HG03039 (cell line): ENCODE results near the gene CYYR1.
"Not testable (repeated sequence)": the region's sequence is repeated elsewhere in the genome, so short reads cannot be mapped to it uniquely, and the experiment has no call there.

ENCODE experiments used
- ATAC-seq: cut with Tn5 transposase; IDR thresholded peaks from one replicate; pipeline ENCODE4 v1.9.1; 2021; ENCODE audit warnings: mild to moderate bottlenecking, moderate library complexity; ENCODE audit not compliant: unreplicated experiment

Gene CYYR1

DNA sequence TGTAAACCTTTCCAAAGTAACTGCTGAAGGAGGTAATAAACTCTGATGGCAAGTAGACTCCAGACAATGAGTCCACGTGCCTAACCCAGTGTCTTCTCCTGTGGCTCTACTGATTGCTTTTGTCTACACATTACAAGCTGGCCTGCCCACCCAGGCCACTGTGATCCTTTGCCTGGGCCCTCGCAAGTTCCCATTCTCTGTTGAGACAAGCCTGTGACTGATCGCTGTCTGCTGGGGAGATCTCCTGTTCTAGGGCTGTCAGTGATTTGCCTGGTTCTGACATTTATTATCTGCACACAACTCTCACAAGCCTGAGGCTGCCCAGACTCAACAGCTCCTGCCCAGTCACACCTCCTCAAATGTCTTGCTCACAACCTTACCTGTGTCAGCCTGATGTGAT is 81.4 kb downstream of the CYYR1 start:
- no peak for ATAC-seq

DNA sequence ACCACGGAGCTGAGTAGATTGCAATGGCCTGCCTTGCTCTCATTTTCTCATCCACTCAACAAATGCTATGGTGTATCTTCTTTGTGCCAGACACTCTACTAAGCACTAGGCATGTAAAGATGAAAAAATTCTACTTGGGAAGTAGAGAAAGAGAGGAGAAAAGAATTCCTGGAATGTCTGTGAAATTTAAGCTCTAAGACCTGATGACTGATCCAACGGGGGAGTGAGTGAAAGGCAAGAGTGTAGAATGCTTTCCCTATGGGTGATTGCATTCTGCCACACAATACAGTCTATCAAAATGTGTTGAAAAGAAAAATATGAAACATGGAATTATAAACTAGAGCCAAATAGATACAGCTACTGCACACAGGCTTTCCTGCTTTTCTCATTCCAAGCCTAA is 82.3 kb downstream of the CYYR1 start:
- ATAC-seq: no peak

DNA sequence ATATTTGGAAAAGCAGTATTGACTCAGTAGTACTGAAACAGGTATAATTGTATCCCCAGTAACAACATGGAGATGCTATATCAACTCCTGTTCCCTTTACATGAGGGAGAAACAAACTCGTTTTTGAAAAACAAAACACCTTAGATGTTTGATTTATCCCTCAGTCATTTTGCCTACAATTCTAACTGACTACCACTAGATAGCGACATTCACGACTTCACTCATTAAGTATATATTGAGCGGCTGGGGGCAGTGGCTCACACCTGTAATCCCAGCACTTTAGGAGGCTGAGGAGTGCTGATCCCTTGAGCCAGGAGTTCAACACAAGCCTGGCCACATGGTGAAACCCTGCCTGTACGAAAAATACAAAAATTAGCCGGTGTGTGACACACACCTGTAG is 83.3 kb downstream of the CYYR1 start:
- ATAC-seq: no peak

DNA sequence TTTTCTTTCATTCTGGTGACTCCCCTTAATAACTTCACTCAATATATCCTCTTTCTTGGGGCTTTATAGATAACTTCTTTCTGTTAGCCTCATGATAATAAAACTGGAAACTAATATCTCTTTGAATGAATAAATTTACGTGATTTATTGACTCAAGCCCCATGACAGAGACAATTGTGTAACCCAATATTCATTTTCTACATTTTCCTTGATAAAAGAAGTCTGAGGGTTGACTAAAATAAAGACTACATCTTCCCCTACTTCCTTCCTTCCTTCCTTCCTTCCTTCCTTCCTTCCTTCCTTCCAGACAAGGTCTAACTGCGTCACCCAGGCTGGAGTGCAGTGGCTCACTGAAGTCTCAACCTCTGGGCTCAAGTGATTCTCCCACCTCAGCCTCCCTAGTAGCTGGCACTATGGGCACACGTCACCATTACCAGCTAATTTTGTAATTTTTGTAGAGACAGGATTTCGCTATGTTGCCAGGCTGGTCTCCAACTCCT is 85.1 kb downstream of the CYYR1 start:
- no peak for ATAC-seq

DNA sequence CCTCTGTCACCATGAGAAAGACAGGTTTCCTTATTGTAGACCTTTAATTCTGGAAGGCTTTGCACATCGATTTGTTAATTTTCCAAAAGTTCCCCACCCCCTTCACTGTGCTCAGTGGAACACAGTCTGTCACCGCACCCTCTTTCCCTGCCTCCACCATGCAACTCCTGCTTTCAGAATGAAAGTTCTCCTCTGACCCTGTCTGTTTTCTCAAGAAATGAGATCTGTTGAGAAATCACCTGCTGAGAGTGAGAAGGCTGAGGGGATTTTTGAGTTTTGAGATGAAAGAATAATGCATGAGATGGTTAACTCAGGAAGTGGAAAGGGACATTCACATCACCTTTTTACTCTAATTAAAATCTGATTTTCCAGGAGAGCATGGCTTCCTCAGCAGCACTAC is 99.6 kb downstream of the CYYR1 start:
- ATAC-seq: no peak

DNA sequence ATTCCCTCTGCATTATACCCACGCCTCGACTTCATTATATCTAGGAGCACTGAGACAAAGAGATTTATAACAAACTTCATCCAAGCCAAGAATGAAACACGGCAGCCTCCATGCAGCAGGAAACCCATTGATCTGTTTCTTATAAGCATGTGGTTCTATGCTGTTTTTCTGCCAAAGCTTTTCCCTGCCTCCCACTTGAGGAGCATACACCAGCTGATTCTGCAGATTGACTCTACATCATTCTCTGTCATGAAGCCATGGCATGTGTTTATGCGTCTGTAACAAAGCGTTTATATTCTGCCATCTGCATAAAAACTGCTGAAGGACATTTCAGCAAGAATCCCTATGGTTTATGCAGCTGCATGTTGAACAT is 102.0 kb downstream of the CYYR1 start:
- ATAC-seq: no peak

DNA sequence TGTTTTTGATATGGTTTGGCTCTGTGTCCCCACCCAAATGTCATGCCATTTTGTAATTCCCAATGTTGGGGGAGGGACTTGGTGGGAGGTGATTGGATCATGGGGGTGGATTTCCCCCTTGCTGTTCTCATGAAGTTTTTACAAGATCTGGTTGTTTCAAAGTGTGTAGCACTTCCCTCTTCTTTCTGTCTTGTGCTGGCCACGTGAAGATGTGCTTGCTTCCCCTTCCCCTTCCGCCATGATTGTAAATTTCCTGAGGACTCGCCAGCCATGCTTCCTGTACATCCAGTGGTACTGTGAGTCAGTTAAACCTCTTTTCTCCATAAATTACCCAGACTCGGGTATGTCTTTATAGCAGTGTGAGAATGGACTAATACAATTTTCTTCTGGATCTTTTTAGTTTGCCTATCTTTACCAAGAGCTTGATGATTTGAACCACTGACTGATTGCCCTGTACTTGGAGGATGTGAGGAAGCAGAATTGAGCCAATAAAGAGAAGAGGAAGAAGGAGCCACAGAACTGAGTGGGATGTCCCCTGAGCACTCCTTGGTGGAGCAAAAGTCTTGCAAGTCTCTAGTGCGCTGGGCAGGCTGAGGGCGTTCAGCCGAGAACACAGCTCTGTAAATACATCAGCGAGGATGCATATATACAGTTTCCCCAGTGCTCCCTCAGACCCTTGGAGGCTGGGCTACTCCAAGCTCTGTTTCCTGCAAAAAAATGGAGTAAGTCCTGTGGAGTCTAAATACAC is 102.6 kb downstream of the CYYR1 start:
- no peak for ATAC-seq

DNA sequence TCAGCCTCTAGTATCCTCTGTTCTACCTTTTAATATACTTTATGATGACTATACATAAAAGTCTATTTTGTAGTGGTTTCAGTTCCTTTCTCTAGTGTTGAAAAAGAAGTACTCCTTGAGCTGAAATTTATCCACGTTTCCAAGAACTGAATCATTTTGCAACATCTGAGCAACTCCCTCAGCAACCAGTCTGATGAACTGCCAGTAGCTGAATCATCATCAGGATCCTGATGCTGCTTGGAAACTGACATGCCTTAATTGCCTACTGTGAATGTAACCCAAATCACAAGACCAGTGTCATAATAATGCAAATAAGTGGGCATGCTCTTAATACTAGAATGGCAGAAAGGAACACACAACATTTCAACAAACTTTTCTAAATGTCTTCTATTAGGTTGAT is 103.3 kb downstream of the CYYR1 start:
- ATAC-seq: no peak

DNA sequence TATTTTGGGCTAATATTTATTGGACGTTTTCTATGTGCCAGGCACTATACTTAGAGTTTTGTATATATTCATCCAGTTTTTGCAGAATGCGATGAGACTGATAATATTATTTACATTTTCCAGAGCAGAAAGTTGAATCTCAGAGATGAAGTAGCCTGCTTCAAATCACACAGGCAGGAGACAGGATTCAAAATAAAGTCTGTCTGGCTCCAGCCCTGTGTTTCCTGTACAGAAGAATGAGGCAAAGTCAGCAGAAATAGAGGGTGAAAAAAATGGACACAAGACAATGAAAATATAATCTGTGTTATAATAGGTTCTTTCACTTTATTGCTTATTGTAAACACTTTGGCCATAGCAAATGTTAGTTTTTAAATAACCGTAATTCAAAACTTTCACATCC is 107.2 kb downstream of the CYYR1 start:
- no peak for ATAC-seq

DNA sequence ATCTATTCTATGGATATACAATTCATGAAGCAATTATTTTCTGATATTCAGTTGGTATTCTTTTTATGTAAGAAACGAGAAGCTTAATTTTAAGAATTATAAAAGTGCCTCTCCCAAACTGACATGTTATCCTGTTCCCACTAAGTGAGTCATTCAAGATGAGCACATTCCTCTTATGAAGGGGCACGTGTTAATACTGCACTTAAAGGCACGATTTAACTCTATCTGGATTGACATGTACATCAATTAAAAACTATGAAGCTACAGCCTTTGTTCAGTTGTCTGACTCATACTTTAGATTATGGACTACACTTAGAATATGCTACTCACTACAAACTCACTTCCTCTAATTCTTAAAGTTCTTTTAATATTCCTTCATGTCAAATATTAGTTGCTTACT is 111.6 kb downstream of the CYYR1 start:
- ATAC-seq: no peak

DNA sequence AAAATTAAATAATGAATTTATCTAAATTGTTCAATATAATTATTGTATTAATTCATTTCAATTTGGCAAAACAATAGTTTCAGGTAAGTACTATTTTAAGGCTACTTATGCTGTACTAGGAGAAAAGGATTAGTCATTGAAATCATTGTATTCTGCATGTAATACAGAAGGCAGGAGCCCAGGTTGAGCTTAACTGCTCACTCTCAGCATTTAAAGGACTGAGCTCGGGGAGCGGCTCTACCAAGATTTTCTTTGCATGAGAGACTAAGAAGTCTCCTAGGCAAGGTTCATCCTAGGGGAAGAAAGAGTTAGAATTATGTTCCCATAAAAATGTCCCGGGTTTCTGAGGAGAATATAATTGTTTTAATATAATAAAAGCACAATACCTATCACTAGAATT is 112.5 kb downstream of the CYYR1 start:
- ATAC-seq: no peak

DNA sequence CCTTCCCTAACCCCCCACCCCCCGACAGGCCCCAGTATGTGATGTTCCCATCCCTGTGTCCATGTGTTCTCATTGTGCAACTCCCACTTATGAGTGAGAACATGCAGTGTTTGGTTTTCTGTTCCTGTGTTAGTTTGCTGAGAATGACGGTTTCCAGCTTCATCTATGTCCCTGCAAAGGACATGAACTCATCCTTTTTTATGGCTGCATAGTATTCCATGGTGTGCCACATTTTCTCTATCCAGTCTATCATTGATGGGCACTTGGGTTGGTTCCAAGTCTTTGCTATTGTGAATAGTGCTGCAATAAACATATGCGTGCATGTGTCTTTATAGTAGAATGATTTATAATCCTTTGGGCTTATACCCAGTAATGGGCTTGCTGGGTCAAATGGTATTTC is 114.2 kb downstream of the CYYR1 start:
- not testable (repeated sequence) for ATAC-seq

DNA sequence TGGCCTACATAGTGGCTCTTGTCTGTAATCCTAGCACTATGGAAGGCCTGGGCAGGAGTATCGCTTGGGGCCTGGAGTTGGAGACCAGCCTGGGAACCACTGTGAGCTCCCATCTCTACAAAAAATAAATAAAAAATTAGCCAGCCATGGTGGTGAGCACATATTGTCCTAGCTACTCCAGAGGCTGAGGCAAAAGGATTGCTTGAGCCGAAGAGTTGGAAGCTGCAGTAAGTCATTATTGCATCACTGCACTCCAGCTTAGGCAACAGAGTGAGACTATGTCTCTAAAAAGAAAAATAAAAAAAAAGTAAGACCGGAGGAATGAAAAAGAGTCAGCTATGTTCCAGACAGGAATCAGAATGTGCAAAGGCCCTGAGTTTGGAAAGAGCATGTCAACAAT is 115.3 kb downstream of the CYYR1 start:
- no peak for ATAC-seq

DNA sequence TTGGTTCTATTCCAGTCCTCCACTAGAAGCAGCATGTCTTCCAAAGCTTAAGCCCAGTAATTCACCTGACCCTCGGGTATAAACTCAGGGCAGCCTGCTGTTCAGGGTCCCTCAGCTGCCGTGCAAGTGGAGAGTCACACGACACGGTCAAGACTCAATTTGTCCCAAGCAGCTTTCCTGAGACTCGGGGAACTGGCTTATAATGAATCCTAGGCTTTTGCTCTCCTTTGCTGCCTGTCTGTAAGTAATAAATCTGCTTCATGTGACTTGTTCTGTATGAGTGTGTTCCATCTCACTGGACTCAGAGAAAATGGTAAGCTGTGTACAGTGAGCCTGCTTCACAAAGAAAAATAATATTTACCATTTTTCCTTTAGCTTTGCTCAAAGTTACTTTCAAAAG is 119.8 kb downstream of the CYYR1 start:
- ATAC-seq: no peak

DNA sequence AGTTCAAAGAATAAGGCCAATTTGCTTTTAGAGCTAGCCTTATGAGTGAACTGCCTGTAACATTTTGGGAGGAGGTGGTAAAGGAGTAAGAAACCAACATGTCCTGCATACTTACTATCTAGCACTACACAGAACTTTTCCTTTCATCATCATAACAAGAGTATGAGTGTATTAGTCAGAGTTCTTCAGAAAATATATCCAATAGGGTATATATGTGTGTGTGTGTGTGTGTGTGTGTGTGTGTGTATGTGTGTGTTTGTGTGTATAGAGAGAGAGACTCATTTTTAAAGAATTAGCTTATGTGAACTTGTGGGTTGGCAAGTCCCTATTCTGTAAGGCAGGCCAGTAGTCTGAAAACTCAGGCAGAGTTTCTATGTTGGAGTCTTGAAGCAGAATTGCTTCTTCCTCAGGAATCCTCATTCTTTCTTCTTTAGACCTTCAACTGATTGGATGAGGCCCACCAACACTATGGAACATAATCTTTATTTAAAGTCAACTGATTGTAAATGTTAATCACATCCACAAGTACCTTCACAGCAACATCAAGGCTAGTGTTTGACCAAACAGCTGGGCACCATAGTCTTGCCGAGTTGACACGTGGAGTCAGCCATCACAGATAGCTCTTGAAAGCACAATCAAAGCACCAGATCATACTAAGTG is 121.9 kb downstream of the CYYR1 start:
- no peak for ATAC-seq

DNA sequence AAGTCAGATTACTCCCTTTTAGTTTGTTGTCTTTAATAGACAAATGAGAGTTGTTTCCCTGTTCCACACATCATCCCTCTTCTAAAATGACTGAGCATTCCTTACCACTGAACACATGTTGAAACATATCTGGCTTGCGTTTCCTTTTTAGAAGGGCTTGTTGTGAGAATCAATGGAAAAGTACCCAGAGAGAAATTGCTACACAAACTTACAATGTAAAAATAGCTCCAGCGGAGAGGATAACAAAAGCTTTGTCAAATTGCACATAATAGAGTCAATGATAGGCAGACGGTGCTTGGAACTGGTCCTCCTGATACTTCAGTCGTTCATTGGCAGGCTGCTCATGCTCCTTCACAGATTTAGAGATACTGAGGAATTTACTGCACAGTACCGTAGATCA is 123.9 kb downstream of the CYYR1 start:
- no peak for ATAC-seq

DNA sequence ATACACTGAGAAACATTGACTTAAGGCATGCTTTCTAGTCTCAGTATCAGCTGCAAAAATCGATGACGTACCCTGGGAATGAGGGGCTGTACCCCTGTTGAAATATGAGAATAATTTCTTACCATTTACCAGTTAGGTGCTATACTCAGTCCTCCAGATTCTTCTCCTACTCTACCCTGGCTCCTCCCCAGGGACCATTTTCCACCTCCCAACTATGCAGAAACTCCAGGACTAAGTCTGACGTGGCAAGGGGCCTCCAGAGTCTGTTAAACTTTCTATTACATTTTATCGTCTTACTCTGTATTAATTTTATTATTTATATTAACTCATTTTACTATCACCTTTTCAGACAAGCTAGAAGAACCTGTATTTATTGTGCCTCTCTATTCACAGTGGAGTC is 124.3 kb downstream of the CYYR1 start:
- no peak for ATAC-seq

DNA sequence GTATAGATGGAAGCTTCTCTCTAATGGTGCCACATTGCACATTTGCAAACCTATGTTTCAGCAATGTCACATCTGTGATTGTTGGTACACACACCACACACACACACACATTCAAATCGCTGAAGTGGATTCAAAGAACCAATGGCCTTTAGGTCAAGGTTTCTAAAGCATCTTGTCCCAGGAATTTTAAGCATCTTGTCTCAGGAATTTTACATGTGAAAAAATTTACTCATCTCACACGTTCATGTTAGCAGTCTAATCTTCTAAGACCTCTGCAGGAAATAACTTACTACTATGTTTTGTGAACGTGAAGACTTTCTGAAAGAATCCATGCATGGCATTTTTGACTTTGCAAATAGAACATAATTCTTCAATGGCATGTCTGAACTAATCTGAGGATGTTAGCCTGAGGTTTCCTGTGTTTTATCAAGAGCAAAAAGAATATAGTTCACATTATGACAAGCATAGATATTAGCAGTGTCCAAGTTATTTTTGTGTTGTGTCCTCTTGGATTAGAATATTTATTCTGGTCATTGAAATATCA is 125.1 kb downstream of the CYYR1 start:
- no peak for ATAC-seq

DNA sequence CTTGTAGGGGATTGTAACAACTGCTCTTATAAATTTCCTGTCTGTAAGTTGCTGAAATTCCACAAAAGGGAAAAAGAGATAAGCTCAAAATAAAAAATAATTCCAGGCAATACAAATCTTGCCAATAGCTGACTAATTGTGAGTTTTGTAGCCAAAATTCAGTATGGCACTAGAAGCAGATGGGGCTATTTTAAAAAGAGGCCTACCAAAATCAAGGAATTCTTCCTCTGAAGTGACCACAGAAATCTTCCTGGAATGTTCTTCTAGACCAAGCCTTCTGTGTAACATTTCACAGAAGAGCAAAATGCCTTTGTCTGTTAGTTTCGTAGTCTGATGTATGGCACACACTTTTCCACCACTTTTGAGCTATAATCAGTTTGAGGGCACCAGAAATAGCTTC is 127.6 kb downstream of the CYYR1 start:
- ATAC-seq: no peak

DNA sequence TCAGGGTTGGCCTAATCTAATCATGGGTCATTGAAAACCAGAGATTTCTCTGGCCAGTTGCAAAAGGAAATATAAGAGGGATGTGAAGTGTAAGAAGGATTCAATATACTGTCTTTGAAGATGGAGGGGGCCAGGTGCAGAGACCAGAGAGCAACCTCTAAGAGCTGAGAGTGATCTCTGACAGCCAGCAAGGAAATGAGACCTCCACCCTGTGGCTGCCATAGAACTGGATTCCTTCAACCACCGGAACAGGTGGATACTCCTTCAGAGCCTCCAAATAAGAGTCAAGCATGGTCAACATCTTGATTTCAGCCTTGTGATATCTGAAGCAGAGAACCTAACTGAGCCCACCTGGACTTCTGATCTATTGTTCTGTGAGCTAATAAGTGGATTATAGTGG is 128.4 kb downstream of the CYYR1 start:
- ATAC-seq: no peak

DNA sequence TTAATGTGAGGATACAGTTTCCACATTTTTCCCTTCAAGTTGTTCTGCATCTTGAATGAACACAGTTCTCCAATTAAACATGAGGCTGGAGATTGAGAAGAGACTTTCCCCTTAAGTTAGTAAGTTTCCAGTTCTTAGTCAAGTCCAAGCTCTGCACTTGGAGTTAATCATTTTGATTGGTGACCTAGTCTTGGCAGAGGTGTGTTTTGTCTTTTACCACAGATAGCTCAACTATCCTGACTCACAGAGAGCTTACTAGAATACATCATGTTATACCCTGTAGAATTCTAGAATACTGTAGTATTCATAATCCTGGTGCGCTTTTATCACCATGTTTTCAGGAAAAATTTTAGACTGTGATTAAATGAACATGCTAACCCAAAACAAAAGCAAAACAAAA is 129.2 kb downstream of the CYYR1 start:
- ATAC-seq: no peak

DNA sequence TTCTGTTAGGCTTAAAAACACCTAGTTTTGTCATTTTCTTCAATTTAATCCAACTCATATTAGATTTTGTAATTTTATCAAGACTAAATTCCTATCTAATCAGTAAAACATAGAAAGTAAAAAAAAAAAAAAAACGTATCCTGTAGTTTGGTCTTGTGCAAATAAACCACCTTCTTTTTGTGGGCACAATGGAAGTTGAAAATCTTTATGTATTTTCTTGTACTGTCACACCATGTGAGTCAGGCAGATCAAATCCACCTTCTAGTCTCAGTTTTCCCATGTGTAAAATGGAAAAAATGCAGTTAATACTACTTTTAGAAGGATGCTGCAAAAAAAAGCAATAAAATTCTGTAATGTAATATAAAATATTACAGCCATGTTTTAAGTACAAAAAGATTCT is 129.8 kb downstream of the CYYR1 start:
- ATAC-seq: no peak
